K562 (cell line): ENCODE results near the gene SMARCA4. TPM values are rescaled to one million over a fixed set of nuclear protein-coding genes. Genes with fewer than 3 reads are reported as not detected.

Experiments used
- CBX5 ChIP-seq: IDR thresholded peaks from 2 replicates; pipeline ENCODE4 v1.6.1; 2014; ENCODE audit warnings: low read depth, borderline replicate concordance
- ETV1 ChIP-seq: fragments of 450-650 bp; conservative IDR thresholded peaks from 2 replicates; pipeline ENCODE4 v1.6.1; 2016; ENCODE audit warnings: missing genetic modification characterization, control low read depth, low read depth, missing compliant biosample characterization
- FOXJ3 ChIP-seq: sonication (generic); formaldehyde crosslinking; IDR thresholded peaks from 2 replicates; pipeline ENCODE4 v1.4.0; 2020; ENCODE audit warnings: mild to moderate bottlenecking, missing genetic modification reagents
- JUN ChIP-seq, 2 experiments: sonication (generic) in 1 of 2; formaldehyde crosslinking in 1 of 2; IDR thresholded peaks; 2 replicates each; pipeline versions ENCODE4 v1.6.1 to v1.8.0; 2012 to 2022; ENCODE audit warnings: borderline replicate concordance in 2 of 2, mild to moderate bottlenecking in 2 of 2, improper control_type of control experiment in 1 of 2, low read depth in 1 of 2, low read length in 1 of 2, missing genetic modification reagents in 1 of 2
- KDM2B ChIP-seq: fragments of 250-450 bp; sonication (Bioruptor Pico); IDR thresholded peaks from 2 replicates; pipeline ENCODE4 v1.8.0; 2021; ENCODE audit warnings: mild to moderate bottlenecking, moderate library complexity
- KLF10 ChIP-seq: fragments of 250-450 bp; sonication (Bioruptor Pico); IDR thresholded peaks from 2 replicates; pipeline ENCODE4 v1.6.1; 2021; ENCODE audit warnings: matching md5 sums
- MTA2 ChIP-seq: fragments of 450-650 bp; IDR thresholded peaks from 2 replicates; pipeline ENCODE4 v1.6.1; 2016; ENCODE audit warnings: low read depth
- NFE2L1 ChIP-seq: fragments of 450-650 bp; IDR thresholded peaks from 2 replicates; pipeline ENCODE4 v1.6.1; 2016; ENCODE audit warnings: missing genetic modification characterization, low read depth, mild to moderate bottlenecking, missing compliant biosample characterization, moderate library complexity, borderline replicate concordance
- NFIC ChIP-seq: fragments of 450-650 bp; IDR thresholded peaks from 2 replicates; pipeline ENCODE4 v1.6.1; 2017; ENCODE audit warnings: mild to moderate bottlenecking, inconsistent platforms
- NR4A1 ChIP-seq, 2 experiments: fragments of 250-450 bp in 1 of 2; fragments of 450-650 bp in 1 of 2; sonication (Bioruptor Pico) in 1 of 2; IDR thresholded peaks; 2 replicates each; pipeline versions ENCODE4 v1.4.0 to v1.6.1; 2016 to 2020; ENCODE audit warnings: mild to moderate bottlenecking in 2 of 2, missing compliant biosample characterization in 1 of 2, missing genetic modification characterization in 1 of 2, moderate library complexity in 1 of 2
- PHB ChIP-seq: fragments of 250-450 bp; sonication (Bioruptor Pico); IDR thresholded peaks from 2 replicates; pipeline ENCODE4 v1.5.0; 2021
- PTBP1 ChIP-seq: fragments of 200-400 bp; formaldehyde crosslinking; IDR thresholded peaks from 2 replicates; pipeline ENCODE4 v1.6.1; 2017; ENCODE audit warnings: low read depth, low read length
- TEAD2 ChIP-seq: fragments of 450-650 bp; IDR thresholded peaks from 2 replicates; pipeline ENCODE4 v1.6.1; 2016; ENCODE audit warnings: missing genetic modification characterization, control low read depth, missing compliant biosample characterization
- ZNF140 ChIP-seq: fragments of 250-450 bp; sonication (Bioruptor Pico); IDR thresholded peaks from 2 replicates; pipeline ENCODE4 v1.8.0; 2021; ENCODE audit warnings: moderate library complexity, mild to moderate bottlenecking, inconsistent platforms
- ZNF143 ChIP-seq: sonication (generic); formaldehyde crosslinking; IDR thresholded peaks from 2 replicates; pipeline ENCODE4 v1.9.0; 2022; ENCODE audit warnings: mild to moderate bottlenecking, missing genetic modification reagents
- ZNF561 ChIP-seq: fragments of 450-650 bp; formaldehyde crosslinking; conservative IDR thresholded peaks from 2 replicates; pipeline ENCODE4 v1.4.0; 2020; ENCODE audit warnings: mild to moderate bottlenecking, moderate library complexity
- polyA plus RNA-seq, 8 experiments: library from polyadenylated mRNA; depleted of rRNA in 4 of 8; stranded (reverse) in 5 of 8; unstranded in 3 of 8; fragments of >200 nt; fragmentation: Nextera tagmentation in 2 of 8; fragmentation: Illumina TruSeq in 1 of 8; extraction: Ambion mirVana in 2 of 8; extraction: Trizol in 1 of 8; gene quantifications; 2 replicates each; pipeline versions ENCODE4 v1.2.1 to v1.2.3, GENCODE V29; 2011 to 2014; ENCODE audit warnings: inconsistent platforms in 1 of 8, missing spikeins in 1 of 8
- total RNA-seq, 7 experiments: library from RNA; depleted of rRNA in 6 of 7; stranded (reverse); fragments of >200 nt in 6 of 7; fragmentation: Illumina TruSeq in 2 of 7; extraction: Trizol in 2 of 7; gene quantifications; 2 replicates each; pipeline versions ENCODE4 v1.2.1 to v1.2.3, GENCODE V29; 2011 to 2021; ENCODE audit warnings: low replicate concordance in 1 of 7
- TF ChIP-seq, protein P1 (sequence below): fragments of 200-600 bp; sonication (generic); IDR thresholded peaks from one replicate; pipeline ENCODE4 v1.6.1; 2012; ENCODE audit warnings: mild to moderate bottlenecking, low read depth, low read length, inconsistent platforms

SMARCA4 gene
- total and polyA plus RNA-seq, 9 of the 15 experiments (the other 6 are each of a cell fraction or from before 2014, with no cell fraction given) = 19.3 to 207 (median 52.1) TPM

DNA sequence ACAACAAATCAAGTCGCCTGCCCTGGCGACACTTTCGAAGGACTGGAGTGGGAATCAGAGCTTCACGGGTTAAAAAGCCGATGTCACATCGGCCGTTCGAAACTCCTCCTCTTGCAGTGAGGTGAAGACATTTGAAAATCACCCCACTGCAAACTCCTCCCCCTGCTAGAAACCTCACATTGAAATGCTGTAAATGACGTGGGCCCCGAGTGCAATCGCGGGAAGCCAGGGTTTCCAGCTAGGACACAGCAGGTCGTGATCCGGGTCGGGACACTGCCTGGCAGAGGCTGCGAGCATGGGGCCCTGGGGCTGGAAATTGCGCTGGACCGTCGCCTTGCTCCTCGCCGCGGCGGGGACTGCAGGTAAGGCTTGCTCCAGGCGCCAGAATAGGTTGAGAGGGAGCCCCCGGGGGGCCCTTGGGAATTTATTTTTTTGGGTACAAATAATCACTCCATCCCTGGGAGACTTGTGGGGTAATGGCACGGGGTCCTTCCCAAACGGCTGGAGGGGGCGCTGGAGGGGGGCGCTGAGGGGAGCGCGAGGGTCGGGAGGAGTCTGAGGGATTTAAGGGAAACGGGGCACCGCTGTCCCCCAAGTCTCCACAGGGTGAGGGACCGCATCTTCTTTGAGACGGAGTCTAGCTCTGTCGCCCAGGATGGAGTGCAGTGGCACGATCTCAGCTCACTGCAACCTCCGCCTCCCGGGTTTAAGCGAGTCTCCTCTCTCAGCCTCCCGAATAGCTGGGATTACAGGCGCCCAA lies 128.6 kb downstream of the SMARCA4 start, which contains the start of gene LDLR (continued):
- TF ChIP-seq KLF10 (CRISPR knock-in tag) (0 out of 2 replicates have a peak, but pooled peaks have one; percentile 4), ZNF561 (CRISPR knock-in tag) (no peak), ETV1 (tag) (no peak), PHB (no peak), MTA2 (0 out of 2 replicates have a peak, but pooled peaks have one; percentile 18), FOXJ3 (CRISPR knock-in tag) (no peak), NFE2L1 (tag) (no peak), TEAD2 (tag) (no peak), PTBP1 (no peak), CBX5 (no peak), KDM2B (CRISPR knock-in tag) (no peak), NFIC (peak; percentile 52; the same call in 1 of the 2 replicates), ZNF143 (CRISPR knock-in tag) (no peak), NR4A1 (CRISPR knock-in tag; IDR thresholded peaks at IDR 0.05) (no peak), NR4A1 (tag; IDR thresholded peaks at IDR 0.05) (no peak), ZNF140 (CRISPR knock-in tag) (no peak), JUN (IDR thresholded peaks at IDR 0.05; ENCODE audit: borderline replicate concordance, low read depth, low read length) (peak; percentile 69; the same call in 1 of the 2 replicates), JUN (CRISPR knock-in tag; IDR thresholded peaks at IDR 0.05; ENCODE audit: borderline replicate concordance) (no peak)
- TF ChIP-seq, protein P1, sequence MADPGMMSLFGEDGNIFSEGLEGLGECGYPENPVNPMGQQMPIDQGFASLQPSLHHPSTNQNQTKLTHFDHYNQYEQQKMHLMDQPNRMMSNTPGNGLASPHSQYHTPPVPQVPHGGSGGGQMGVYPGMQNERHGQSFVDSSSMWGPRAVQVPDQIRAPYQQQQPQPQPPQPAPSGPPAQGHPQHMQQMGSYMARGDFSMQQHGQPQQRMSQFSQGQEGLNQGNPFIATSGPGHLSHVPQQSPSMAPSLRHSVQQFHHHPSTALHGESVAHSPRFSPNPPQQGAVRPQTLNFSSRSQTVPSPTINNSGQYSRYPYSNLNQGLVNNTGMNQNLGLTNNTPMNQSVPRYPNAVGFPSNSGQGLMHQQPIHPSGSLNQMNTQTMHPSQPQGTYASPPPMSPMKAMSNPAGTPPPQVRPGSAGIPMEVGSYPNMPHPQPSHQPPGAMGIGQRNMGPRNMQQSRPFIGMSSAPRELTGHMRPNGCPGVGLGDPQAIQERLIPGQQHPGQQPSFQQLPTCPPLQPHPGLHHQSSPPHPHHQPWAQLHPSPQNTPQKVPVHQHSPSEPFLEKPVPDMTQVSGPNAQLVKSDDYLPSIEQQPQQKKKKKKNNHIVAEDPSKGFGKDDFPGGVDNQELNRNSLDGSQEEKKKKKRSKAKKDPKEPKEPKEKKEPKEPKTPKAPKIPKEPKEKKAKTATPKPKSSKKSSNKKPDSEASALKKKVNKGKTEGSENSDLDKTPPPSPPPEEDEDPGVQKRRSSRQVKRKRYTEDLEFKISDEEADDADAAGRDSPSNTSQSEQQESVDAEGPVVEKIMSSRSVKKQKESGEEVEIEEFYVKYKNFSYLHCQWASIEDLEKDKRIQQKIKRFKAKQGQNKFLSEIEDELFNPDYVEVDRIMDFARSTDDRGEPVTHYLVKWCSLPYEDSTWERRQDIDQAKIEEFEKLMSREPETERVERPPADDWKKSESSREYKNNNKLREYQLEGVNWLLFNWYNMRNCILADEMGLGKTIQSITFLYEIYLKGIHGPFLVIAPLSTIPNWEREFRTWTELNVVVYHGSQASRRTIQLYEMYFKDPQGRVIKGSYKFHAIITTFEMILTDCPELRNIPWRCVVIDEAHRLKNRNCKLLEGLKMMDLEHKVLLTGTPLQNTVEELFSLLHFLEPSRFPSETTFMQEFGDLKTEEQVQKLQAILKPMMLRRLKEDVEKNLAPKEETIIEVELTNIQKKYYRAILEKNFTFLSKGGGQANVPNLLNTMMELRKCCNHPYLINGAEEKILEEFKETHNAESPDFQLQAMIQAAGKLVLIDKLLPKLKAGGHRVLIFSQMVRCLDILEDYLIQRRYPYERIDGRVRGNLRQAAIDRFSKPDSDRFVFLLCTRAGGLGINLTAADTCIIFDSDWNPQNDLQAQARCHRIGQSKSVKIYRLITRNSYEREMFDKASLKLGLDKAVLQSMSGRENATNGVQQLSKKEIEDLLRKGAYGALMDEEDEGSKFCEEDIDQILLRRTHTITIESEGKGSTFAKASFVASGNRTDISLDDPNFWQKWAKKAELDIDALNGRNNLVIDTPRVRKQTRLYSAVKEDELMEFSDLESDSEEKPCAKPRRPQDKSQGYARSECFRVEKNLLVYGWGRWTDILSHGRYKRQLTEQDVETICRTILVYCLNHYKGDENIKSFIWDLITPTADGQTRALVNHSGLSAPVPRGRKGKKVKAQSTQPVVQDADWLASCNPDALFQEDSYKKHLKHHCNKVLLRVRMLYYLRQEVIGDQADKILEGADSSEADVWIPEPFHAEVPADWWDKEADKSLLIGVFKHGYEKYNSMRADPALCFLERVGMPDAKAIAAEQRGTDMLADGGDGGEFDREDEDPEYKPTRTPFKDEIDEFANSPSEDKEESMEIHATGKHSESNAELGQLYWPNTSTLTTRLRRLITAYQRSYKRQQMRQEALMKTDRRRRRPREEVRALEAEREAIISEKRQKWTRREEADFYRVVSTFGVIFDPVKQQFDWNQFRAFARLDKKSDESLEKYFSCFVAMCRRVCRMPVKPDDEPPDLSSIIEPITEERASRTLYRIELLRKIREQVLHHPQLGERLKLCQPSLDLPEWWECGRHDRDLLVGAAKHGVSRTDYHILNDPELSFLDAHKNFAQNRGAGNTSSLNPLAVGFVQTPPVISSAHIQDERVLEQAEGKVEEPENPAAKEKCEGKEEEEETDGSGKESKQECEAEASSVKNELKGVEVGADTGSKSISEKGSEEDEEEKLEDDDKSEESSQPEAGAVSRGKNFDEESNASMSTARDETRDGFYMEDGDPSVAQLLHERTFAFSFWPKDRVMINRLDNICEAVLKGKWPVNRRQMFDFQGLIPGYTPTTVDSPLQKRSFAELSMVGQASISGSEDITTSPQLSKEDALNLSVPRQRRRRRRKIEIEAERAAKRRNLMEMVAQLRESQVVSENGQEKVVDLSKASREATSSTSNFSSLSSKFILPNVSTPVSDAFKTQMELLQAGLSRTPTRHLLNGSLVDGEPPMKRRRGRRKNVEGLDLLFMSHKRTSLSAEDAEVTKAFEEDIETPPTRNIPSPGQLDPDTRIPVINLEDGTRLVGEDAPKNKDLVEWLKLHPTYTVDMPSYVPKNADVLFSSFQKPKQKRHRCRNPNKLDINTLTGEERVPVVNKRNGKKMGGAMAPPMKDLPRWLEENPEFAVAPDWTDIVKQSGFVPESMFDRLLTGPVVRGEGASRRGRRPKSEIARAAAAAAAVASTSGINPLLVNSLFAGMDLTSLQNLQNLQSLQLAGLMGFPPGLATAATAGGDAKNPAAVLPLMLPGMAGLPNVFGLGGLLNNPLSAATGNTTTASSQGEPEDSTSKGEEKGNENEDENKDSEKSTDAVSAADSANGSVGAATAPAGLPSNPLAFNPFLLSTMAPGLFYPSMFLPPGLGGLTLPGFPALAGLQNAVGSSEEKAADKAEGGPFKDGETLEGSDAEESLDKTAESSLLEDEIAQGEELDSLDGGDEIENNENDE = no peak
